ENCODE results near the gene PHGDH. TPM values are rescaled to one million over a fixed set of nuclear protein-coding genes. Genes with fewer than 3 reads are reported as not detected.

Gene PHGDH
- total and polyA plus RNA-seq, 9 of the 15 experiments (the other 6 are each of a cell fraction or from before 2014, with no cell fraction given) = 6.7 to 84.2 (median 36.2) TPM

- TF ChIP-seq, protein P1, sequence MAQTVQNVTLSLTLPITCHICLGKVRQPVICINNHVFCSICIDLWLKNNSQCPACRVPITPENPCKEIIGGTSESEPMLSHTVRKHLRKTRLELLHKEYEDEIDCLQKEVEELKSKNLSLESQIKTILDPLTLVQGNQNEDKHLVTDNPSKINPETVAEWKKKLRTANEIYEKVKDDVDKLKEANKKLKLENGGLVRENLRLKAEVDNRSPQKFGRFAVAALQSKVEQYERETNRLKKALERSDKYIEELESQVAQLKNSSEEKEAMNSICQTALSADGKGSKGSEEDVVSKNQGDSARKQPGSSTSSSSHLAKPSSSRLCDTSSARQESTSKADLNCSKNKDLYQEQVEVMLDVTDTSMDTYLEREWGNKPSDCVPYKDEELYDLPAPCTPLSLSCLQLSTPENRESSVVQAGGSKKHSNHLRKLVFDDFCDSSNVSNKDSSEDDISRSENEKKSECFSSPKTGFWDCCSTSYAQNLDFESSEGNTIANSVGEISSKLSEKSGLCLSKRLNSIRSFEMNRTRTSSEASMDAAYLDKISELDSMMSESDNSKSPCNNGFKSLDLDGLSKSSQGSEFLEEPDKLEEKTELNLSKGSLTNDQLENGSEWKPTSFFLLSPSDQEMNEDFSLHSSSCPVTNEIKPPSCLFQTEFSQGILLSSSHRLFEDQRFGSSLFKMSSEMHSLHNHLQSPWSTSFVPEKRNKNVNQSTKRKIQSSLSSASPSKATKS (CRISPR knock-in tag; IDR thresholded peaks at IDR 0.05) = no peak
- TF ChIP-seq ADNP (tag; IDR thresholded peaks at IDR 0.05) (no peak), ZNF778 (CRISPR knock-in tag; IDR thresholded peaks at IDR 0.05) (no peak), CBFA2T3 (IDR thresholded peaks at IDR 0.05) (no peak), TRIM28 (IDR thresholded peaks at IDR 0.05) (no peak), SFPQ (IDR thresholded peaks at IDR 0.05; ENCODE audit: low read depth, low read length) (no peak)
Measured at GRCh38 chr1:119781434-119782210, 69.9 kb downstream of the PHGDH start (continued).

All from K562 (cell line).